Prostate gland (tissue), 2 donors: Measurements from ENCODE around the gene LPCAT3.

Experiments used
- POLR2AphosphoS5 ChIP-seq: sonication (generic); formaldehyde crosslinking; IDR thresholded peaks from one replicate; pipeline ENCODE4 v1.6.1; 2017; ENCODE audit warnings: antibody characterized with exemption
- TF ChIP-seq, protein P1 (sequence below), 4 experiments: fragments of 200-600 bp in 2 of 4; fragments of 450-650 bp in 2 of 4; sonication (generic) in 2 of 4; IDR thresholded peaks; 1 replicate in 3 of 4; 2 replicates in 1 of 4; pipeline ENCODE4 v1.5.1; 2016 to 2019; ENCODE audit warnings: antibody characterized with exemption in 4 of 4, mild to moderate bottlenecking in 2 of 4, moderate library complexity in 2 of 4

DNA sequence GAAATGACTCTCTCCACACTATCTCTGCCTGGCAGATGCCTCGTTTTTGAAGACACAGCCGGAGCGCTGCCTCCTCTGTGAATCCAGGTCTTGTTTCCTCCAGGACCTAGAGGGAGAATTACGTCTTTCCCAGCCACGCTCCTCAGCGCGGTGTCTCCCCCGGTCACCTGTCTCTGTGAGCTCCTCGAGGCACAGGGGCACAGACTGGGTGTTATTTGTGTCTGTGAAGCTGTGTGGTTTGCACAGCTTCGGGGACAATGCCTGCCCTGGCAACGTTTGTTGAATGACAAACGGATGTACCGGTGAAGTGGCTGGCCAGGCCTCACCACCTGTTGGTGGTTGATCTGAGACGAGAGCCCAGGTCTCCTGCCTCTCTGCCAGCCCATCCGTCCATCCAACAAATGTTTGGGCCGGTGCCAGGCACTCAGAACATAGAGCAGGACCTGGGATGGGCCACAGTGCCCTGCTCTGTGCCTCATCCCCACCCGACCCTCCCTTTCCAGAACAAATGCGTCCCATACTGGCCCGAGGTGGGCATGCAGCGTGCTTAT is 61.0 kb downstream of the LPCAT3 start:
- TF ChIP-seq POLR2AphosphoS5, result no peak
- TF ChIP-seq, protein P1, sequence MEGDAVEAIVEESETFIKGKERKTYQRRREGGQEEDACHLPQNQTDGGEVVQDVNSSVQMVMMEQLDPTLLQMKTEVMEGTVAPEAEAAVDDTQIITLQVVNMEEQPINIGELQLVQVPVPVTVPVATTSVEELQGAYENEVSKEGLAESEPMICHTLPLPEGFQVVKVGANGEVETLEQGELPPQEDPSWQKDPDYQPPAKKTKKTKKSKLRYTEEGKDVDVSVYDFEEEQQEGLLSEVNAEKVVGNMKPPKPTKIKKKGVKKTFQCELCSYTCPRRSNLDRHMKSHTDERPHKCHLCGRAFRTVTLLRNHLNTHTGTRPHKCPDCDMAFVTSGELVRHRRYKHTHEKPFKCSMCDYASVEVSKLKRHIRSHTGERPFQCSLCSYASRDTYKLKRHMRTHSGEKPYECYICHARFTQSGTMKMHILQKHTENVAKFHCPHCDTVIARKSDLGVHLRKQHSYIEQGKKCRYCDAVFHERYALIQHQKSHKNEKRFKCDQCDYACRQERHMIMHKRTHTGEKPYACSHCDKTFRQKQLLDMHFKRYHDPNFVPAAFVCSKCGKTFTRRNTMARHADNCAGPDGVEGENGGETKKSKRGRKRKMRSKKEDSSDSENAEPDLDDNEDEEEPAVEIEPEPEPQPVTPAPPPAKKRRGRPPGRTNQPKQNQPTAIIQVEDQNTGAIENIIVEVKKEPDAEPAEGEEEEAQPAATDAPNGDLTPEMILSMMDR (IDR thresholded peaks at IDR 0.05), result no peak
